Stimulated activated CD4-positive, alpha-beta T cell treated with anti-CD3 and anti-CD28 coated beads, Interleukin-12 subunit alpha, Interleukin-12 subunit beta, amount 100 ng/mL, for 24 hours (primary cell): ENCODE results near the gene ICA1.

Source experiments
- DNase-seq, 2 experiments: peaks; one replicate each; pipeline ENCODE4 v3.0.0-alpha.2; 2020; ENCODE audit warnings: low read depth in 2 of 2

Gene ICA1

DNA sequence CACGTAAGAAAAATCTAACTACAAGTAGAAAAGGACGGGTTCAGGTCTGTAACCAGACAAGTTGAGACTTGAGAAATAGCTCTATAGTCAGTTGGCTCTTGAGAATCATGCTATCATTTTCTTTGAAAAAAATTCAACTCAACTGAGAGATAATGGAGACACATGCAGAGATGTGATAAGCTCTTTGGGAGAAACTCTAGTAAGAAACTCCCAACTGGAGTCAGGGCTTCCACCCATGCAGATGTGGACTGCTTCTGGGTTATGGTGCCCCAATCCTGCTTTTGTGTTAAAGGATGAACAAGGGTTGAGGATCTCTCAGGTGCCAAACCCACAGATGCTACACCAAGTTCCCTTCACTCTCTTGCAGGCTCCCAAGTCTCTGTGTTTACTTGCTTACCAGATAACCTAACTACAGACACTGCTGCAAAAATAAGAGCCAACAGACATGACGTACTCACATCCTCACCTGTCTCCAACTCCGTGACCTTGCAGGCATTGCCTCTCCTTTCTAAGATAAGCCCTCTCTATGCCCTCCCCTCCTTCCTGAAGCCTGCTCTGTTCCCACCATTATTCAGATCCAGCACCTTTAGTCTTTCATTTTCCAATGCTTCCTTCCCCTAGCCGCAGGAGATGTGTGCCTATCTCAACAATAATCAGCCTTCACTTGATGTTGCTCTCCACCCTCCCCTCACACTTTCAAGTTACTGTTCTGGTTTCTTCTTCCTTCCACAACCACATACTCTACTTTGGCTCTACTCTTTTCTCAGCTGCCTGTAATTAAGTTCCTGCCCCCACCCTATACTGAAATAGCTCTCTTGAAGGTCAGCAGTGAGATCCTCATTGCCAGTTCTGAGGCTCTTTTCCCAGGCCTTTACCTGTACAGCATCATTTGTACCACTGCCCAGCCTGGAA is 130.0 kb downstream of the ICA1 start:
- DNase-seq = no peak

- no peak for DNase-seq
Observed at GRCh38 chr7:8130663-8131062, 131.3 kb downstream of the ICA1 start.

DNA sequence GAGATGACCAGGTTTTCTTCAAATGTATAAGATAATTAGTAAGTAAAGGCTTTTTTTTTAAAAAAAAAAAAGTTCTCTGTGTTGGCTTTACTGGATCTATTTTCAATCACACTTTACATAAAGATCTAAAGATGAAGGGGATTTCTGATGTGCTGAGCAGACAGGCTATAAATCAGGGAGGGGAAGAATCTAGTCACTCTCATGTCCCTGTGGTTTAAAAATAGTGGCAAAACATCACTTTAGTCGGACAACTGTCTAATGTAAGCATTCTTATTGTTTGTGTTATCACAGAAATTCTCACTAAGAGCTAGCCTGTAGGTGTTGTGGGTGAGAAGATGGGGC is 132.7 kb downstream of the ICA1 start:
- no peak for DNase-seq

DNA sequence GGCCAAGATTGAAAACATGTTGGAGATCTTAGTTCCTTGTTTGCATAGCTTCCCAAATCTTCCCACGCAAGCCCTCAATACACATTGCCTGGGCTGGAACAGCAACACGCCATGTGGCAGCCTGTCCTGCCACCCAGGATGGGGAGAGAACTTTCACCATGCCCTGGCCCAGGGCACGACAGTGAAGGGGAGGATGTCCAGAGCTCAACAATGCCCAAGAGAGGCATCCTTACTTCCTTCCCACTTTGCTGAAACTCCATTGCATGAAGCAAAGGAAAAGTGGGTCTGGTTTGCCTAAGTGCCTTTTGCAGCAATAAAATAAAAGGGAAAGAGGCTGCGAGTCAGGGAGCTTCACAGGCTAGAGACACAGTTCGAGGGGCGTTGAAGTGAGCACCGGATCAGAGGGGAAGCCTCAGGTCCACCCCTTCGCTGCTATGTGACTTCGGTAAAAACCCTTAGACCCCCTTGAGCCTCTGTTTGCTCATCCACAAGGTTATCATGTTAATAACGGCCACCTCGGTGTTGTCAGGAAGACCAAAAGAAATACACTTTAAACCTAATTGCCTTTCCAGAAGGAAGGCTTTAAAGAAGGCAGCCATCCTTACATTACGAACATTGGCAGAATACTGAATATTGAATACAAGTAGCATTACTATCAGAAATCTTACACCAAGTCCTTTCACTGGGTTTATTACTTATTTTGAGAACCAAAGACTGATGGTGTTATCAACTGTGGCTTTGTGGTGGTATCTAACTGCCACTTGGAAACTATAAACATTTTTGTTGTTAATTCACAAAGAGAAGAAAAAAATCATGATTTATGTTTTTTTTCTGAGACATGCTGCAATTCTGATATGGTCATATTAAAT is 133.3 kb downstream of the ICA1 start:
- no peak for DNase-seq

DNA sequence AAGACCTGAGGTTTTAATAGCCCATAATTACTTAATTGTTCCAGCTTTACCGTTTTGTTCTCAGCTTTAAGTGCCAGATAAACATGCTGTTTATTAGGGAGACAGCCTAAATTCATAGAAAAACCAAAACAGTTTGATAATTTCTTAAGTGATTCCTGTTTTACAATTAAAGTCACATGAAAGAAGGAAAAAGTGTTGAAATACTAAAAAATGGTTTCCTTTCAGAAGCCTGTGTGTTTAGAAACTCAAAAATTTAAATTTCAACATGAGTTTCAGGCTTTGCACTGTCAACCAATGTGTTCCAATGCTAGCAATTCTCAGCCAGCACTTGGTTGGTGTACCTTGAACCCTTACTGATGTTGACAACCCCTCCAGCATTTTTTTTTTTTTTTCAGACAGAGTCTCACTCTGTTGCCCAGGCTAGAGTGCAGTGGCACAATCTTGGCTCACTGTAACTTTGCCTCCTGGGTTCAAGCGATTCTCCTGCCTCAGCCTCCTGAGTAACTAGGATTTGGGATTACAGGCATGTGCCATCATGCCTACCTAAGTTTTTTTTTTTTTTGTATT is 135.3 kb downstream of the ICA1 start:
- DNase-seq = no peak

GRCh38 chr7:8125680-8126444 is 136.1 kb downstream of the ICA1 start:
- peak; percentile 66 for DNase-seq

DNA sequence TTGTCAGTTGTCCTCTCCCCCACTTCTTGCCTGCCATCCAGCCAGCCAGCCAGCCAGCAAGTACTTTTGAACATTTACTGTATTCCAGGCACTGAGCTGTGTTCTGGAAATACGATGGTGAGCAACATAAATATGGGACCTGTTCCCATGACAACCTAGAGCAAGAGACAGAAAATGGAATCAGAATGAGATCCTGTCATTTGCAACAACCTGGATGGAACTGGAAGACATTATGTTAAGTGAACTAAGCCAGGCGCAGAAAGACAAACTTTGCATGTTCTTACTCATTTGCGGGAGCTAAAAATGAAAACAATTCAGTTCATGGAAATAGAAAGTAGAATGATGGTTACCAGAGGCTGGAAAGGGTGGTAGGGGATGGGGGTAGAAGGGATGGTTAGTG is 140.7 kb downstream of the ICA1 start:
- DNase-seq = no peak

DNA sequence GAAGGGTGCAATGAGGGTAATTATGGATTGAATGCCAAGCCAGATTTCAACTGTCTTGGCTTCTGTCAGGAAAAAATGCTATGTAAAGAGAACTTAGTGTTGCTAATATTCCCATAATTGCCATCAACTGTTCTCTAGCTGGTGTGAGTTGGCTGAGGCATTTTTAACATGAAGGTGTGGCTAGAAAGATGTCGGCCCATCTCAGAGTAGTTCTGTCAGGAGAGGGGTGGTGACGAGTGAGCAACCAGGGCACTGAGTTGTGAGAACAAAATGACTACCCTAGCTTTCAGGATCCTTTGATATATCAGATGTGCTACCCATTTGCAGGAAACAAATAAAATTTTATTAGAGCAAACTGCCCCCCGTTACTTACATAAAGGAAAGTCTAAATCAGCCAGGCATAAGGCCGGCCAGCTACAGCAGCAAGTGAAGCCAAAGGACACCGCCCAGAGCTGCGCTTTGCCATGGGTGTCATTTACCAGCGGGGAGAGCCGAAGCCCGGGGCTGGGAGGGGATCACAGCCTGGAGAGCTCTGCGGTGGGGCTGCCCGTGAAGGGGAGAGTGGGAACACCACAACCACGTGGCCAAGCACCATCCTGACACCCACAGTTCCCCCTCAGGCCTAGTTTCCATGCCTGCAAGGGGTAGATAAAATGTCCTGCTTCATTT is 141.4 kb downstream of the ICA1 start:
- no peak for DNase-seq

GRCh38 chr7:8119262-8119661 is 142.7 kb downstream of the ICA1 start:
- DNase-seq = no peak

- DNase-seq = no peak
Observed at GRCh38 chr7:8117195-8117594, 144.8 kb downstream of the ICA1 start.

GRCh38 chr7:8115547-8116402 is 146.2 kb downstream of the ICA1 start:
- DNase-seq = no peak

GRCh38 chr7:8114175-8114574 is 147.8 kb downstream of the ICA1 start:
- DNase-seq = no peak

GRCh38 chr7:8113184-8113583 is 148.8 kb downstream of the ICA1 start:
- DNase-seq = no peak

DNA sequence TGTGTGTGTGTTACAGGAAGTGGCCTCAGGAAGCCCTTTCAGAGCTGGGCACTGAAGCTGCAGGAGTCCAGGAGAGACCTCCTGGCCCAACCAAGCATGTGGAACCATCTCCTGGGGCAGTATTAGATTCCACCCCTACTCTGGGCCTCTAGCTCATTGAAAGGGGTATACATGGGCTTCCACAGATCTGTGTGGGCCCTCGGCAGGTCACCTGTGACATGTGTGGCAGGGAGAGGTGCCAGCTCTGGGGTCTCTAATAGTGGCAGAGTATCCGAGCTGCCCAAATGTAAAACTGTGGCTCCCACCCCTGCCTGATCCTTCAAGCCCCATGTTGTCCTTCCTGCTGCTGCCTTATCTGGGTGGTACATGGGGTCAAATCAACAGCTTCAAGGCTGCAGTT is 149.3 kb downstream of the ICA1 start:
- no peak for DNase-seq

DNA sequence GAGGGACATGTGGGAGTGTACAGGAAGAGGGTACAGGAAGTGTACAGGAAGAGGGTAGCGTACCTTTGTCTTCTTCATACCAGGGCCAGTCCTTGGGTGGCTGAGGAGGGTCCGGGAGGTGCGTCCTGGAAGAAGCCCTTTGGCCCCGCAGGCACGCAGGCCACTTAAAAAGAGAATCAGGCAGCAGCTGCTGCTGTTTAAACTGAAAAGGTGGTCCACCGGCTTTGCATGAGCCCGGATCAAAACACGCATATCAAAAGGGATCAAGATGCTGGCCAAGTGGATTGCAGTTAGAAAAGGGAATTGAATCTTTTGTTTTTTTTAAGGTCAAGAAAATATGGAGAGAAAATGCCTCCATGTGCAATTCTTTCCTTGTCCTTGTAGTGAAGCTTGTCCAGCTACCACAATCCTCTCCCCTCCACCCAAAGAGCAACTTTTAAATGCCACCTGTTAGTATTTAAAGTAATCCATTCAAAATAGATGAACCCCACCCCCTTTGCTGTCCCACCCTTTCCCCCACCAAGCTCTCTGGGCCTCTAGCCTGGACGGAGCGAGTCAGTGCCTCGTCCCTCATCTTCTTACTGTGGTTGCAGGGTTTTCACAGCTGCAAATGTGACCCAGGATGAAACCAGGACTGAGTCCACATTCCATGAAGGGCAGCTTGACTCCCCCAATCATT is 150.5 kb downstream of the ICA1 start:
- no peak for DNase-seq

DNA sequence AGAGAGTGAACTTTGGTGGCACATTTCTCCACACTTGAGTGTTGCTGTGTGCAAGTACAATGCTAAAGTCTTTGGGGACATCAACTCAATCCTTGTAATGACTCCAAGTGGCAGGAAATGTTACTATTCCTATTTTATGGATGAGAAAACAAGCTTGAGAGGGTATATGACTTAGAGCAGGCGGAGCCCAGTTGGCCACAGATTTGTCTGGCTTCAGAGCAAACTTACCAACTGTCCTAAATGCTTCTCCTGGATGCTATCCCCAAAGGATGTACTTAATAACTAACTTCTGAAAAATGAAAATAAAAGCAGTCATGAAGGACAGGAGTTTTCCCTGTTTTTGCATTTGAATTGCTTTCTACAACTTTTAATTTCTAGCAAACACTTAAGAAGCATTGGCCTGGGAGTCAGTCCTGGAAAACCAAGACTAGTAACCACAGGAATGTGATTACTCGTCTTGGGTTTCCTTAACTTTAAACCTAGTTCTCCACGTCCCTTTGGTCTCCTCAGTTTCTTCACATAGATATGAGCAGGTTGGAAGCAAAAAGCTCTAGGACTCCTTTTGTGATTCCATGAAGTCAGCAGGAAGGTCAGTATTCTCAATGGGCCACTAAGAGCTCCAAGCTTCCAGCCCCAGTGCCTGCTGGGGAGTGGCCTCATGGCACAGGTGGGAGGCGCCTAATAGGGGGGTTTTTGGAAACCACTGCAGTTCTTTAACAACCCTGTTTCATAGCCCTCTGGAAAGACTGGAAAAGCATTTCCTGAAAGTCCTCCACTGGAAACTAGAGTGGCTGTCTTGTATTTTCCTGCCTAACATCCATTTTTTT is 152.6 kb downstream of the ICA1 start:
- no peak for DNase-seq

DNA sequence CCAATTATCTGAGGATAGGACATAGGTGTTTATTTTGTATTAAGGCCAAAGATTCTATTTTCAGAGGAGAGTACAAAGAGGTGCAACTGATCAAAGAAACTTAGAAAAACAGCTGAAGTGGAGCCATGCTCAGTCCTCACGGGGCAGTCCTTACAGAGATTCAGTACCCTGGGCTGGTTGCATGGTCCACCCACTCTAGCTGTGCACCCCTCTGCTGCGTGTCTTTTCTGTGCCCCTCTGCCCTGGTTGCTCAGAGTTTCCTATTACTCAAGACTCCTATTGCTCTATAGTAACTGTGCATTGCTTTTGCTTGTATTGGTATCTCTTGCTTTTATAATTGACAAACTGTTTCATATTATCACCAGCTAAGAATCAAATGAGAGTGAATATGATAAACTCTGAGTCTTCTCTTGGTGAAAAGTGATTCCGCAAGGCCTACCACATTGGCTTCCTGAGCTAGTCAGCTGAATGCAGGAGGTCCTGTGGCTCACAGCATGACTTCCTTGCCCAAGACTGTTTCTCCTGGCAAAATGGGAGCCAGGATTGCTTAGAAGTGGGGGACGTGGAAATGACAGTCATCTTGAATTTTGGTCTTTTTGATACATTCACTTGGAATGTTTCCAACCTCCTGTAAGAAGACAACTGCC is 156.4 kb downstream of the ICA1 start:
- no peak for DNase-seq

- DNase-seq = no peak
Observed at GRCh38 chr7:8103282-8103681, 158.7 kb downstream of the ICA1 start.
